K562 (cell line): ENCODE results near the gene ULK3. TPM values are rescaled to one million over a fixed set of nuclear protein-coding genes. Genes with fewer than 3 reads are reported as not detected.

Source experiments
- ATAC-seq: fragments of 200-7000 bp; cut with Tn5 transposase; 3 replicates; pipeline ENCODE4 v1.9.1; 2020; ENCODE audit warnings: moderate library complexity
- BruUV-seq: library from RNA; stranded (reverse); fragments of 400-500 nt; replicated peaks from 2 replicates; lab custom pipeline; 2021; lab: Mats Ljungman, UMichigan
- CTCF ChIA-PET: fragments of 300-600 bp; formaldehyde crosslinking; extraction: SDS; loops from one replicate; lab custom pipeline; 2021; ENCODE audit warnings: low intra/inter-chr PET ratio; lab: Yijun Ruan, JAX
- POLR2A ChIA-PET: fragments of 300-600, 350-650 bp; sonication (Branson Sonifier 250); formaldehyde crosslinking; extraction: SDS; loops from one replicate; lab custom pipeline; 2021; ENCODE audit warnings: antibody characterized with exemption, inconsistent platforms; lab: Yijun Ruan, JAX
- DNase-seq, 4 experiments: peaks; one replicate each; pipeline versions ENCODE4 v3.0.0 to v3.0.0-alpha.2; 2011 to 2018; ENCODE audit warnings: low spot score in 3 of 4, mixed read lengths in 3 of 4; ENCODE audit errors: extremely low read depth in 1 of 4
- FAIRE-seq: peaks from 2 replicates; lab custom pipeline; 2011; peaks lifted over from hg19 to GRCh38; lab: Jason Lieb, UNC
- H2AFZ ChIP-seq: 2 replicates; pipeline ENCODE4 v1.6.0; 2011; ENCODE audit warnings: low read depth, low read length, control low read depth, inconsistent platforms
- H3K27ac ChIP-seq: fragments of 200-600 bp; 3 replicates; pipeline ENCODE4 v1.8.0; 2011; ENCODE audit warnings: low read depth, mild to moderate bottlenecking, control low read depth, inconsistent platforms, low read length, moderate library complexity, mixed read lengths; ENCODE audit errors: extremely low read depth
- H3K27me3 ChIP-seq, 2 experiments: fragments of 300-600 bp in 1 of 2; 2 replicates in 1 of 2; 3 replicates in 1 of 2; pipeline versions ENCODE4 v1.6.0 to v1.8.0; 2011; ENCODE audit warnings: inconsistent platforms in 2 of 2, low read length in 2 of 2, mild to moderate bottlenecking in 1 of 2, mixed read lengths in 1 of 2, moderate library complexity in 1 of 2; ENCODE audit not compliant: control insufficient read depth in 2 of 2, insufficient read depth in 2 of 2
- H3K36me3 ChIP-seq: fragments of 300-600 bp; 3 replicates; pipeline ENCODE4 v1.8.0; 2011; ENCODE audit warnings: mild to moderate bottlenecking, low read length, inconsistent platforms; ENCODE audit not compliant: control insufficient read depth, insufficient read depth
- H3K4me1 ChIP-seq, 2 experiments: fragments of 200-600 bp in 1 of 2; replicated peaks in 1 of 2; 2 replicates in 1 of 2; 3 replicates in 1 of 2; pipeline versions ENCODE4 v1.5.1 to v1.8.0; 2011; ENCODE audit warnings: inconsistent platforms in 2 of 2, low read length in 2 of 2, mild to moderate bottlenecking in 1 of 2, mixed read lengths in 1 of 2, moderate library complexity in 1 of 2; ENCODE audit not compliant: control insufficient read depth in 2 of 2, insufficient read depth in 2 of 2
- H3K4me2 ChIP-seq: 2 replicates; pipeline ENCODE4 v1.6.1; 2011; ENCODE audit warnings: low read length, control low read depth, inconsistent platforms, mixed read lengths; ENCODE audit not compliant: insufficient read depth
- H3K4me3 ChIP-seq: fragments of 200-600 bp; sonication (generic), shearing (Covaris generic); 2 replicates; pipeline ENCODE4 v1.5.1; 2016; ENCODE audit warnings: control low read depth, inconsistent platforms
- H3K79me2 ChIP-seq: fragments of 200-600 bp; 3 replicates; pipeline ENCODE4 v1.8.0; 2011; ENCODE audit warnings: low read length, inconsistent platforms; ENCODE audit not compliant: control insufficient read depth, insufficient read depth
- H3K9ac ChIP-seq, 2 experiments: 2 replicates each; pipeline versions ENCODE4 v1.6.0 to v1.6.1; 2011; ENCODE audit warnings: low read depth in 2 of 2, low read length in 2 of 2, control low read depth in 1 of 2, inconsistent platforms in 1 of 2, mild to moderate bottlenecking in 1 of 2, mixed read lengths in 1 of 2; ENCODE audit not compliant: insufficient read depth in 1 of 2
- H3K9me1 ChIP-seq: one replicate; pipeline ENCODE4 v1.6.0; 2011; ENCODE audit warnings: inconsistent platforms, mild to moderate bottlenecking, low read length, moderate library complexity; ENCODE audit not compliant: control insufficient read depth, insufficient read depth
- H3K9me3 ChIP-seq: replicated peaks from 2 replicates; pipeline ENCODE4 v1.5.1; 2011; ENCODE audit warnings: low read depth, low read length, inconsistent platforms; ENCODE audit not compliant: control insufficient read depth, insufficient read depth
- H4K20me1 ChIP-seq: replicated peaks from 2 replicates; pipeline ENCODE4 v1.6.1; 2011; ENCODE audit warnings: low read length, inconsistent platforms, mixed read lengths; ENCODE audit not compliant: control insufficient read depth, insufficient read depth
- BRD4 ChIP-seq: fragments of 200-600 bp; sonication (generic); IDR thresholded peaks from 2 replicates; pipeline ENCODE4 v1.6.1; 2017; ENCODE audit warnings: inconsistent platforms
- BRD9 ChIP-seq: fragments of 450-650 bp; IDR thresholded peaks from 2 replicates; pipeline ENCODE4 v1.6.1; 2018; ENCODE audit warnings: low read depth; ENCODE audit not compliant: partially characterized antibody
- CREM ChIP-seq: IDR thresholded peaks from 2 replicates; pipeline ENCODE4 v1.6.1; 2014; ENCODE audit warnings: antibody characterized with exemption, low read depth
- FOXJ2 ChIP-seq: fragments of 200-800 bp; sonication (Bioruptor generic); IDR thresholded peaks from 2 replicates; pipeline ENCODE4 v1.6.1; 2016; ENCODE audit warnings: missing genetic modification characterization, missing compliant biosample characterization
- GATA2 ChIP-seq: sonication (generic); formaldehyde crosslinking; IDR thresholded peaks from 2 replicates; pipeline ENCODE4 v1.4.0; 2020; ENCODE audit warnings: mild to moderate bottlenecking, missing genetic modification reagents
- GTF2F1 ChIP-seq: IDR thresholded peaks from 2 replicates; pipeline ENCODE4 v1.6.1; 2011; ENCODE audit warnings: low read depth, low read length, improper control_type of control experiment
- HOXB6 ChIP-seq: fragments of 250-450 bp; sonication (Bioruptor Pico); IDR thresholded peaks from 2 replicates; pipeline ENCODE4 v1.5.1; 2022; ENCODE audit warnings: mild to moderate bottlenecking, borderline replicate concordance
- KLF16 ChIP-seq: IDR thresholded peaks from 2 replicates; pipeline ENCODE4 v1.6.1; 2016; ENCODE audit warnings: antibody characterized with exemption
- MED1 ChIP-seq: sonication (generic); formaldehyde crosslinking; IDR thresholded peaks from 2 replicates; pipeline ENCODE4 v1.8.1; 2023; ENCODE audit warnings: missing genetic modification reagents, borderline replicate concordance
- NFIC ChIP-seq: fragments of 450-650 bp; IDR thresholded peaks from 2 replicates; pipeline ENCODE4 v1.6.1; 2017; ENCODE audit warnings: mild to moderate bottlenecking, inconsistent platforms
- RBM15 ChIP-seq: fragments of 200-400 bp; formaldehyde crosslinking; IDR thresholded peaks from 2 replicates; pipeline ENCODE4 v1.6.1; 2018; ENCODE audit warnings: mild to moderate bottlenecking, low read length, moderate library complexity; ENCODE audit not compliant: insufficient read depth
- SMARCA5 ChIP-seq: fragments of 450-650 bp; IDR thresholded peaks from 2 replicates; pipeline ENCODE4 v1.6.1; 2016
- SPI1 ChIP-seq: IDR thresholded peaks from 2 replicates; pipeline ENCODE4 v1.6.1; 2011; ENCODE audit warnings: low read depth, low read length, control low read depth, borderline replicate concordance
- STAT5A ChIP-seq: IDR thresholded peaks from 2 replicates; pipeline ENCODE4 v1.6.1; 2012; ENCODE audit warnings: low read length, inconsistent platforms, borderline replicate concordance
- STAT5B ChIP-seq: fragments of 250-450 bp; sonication (Bioruptor Pico); IDR thresholded peaks from 2 replicates; pipeline ENCODE4 v1.8.0; 2021; ENCODE audit warnings: mild to moderate bottlenecking, inconsistent platforms
- TAF1 ChIP-seq: IDR thresholded peaks from 2 replicates; pipeline ENCODE4 v1.6.1; 2011; ENCODE audit warnings: mild to moderate bottlenecking, low read length, moderate library complexity; ENCODE audit not compliant: insufficient read depth, control insufficient read depth, severe bottlenecking; ENCODE audit errors: extremely low read depth
- TARDBP ChIP-seq: fragments of 450-650 bp; IDR thresholded peaks from 2 replicates; pipeline ENCODE4 v1.6.1; 2016
- TCF7L2 ChIP-seq: fragments of 150-350 bp; IDR thresholded peaks from 2 replicates; pipeline ENCODE4 v1.6.1; 2016; ENCODE audit warnings: low read depth, mild to moderate bottlenecking, low read length, moderate library complexity
- ZFX ChIP-seq: sonication (generic); formaldehyde crosslinking; IDR thresholded peaks from 2 replicates; pipeline ENCODE4 v1.8.0; 2022; ENCODE audit warnings: mild to moderate bottlenecking, missing genetic modification reagents, moderate library complexity
- ZNF23 ChIP-seq: fragments of 250-450 bp; sonication (Bioruptor Pico); IDR thresholded peaks from 2 replicates; pipeline ENCODE4 v1.4.0; 2020; ENCODE audit warnings: mild to moderate bottlenecking
- ZNF24 ChIP-seq: fragments of 450-650 bp; IDR thresholded peaks from 2 replicates; pipeline ENCODE4 v1.6.1; 2016
- ZNF263 ChIP-seq: sonication (generic); formaldehyde crosslinking; IDR thresholded peaks from 2 replicates; pipeline ENCODE4 v1.8.0; 2022; ENCODE audit warnings: mild to moderate bottlenecking, missing genetic modification reagents, borderline replicate concordance
- ZNF76 ChIP-seq: fragments of 250-450 bp; sonication (Bioruptor Pico); IDR thresholded peaks from 2 replicates; pipeline ENCODE4 v1.4.0; 2020; ENCODE audit warnings: mild to moderate bottlenecking, moderate library complexity, borderline replicate concordance
- WGBS: fragments of 100-300 bp; shearing (Covaris generic); methylation state at CpG from one replicate; pipeline ENCODE4 v1.1.6; 2016; ENCODE audit warnings: low coverage, mixed read lengths; ENCODE audit not compliant: insufficient coverage; ENCODE audit errors: missing lambda C conversion rate; 5-methylcytosine and 5-hydroxymethylcytosine counted together
- in situ Hi-C: fragments of 300-500 bp; cut with MboI; formaldehyde crosslinking; loops from 4 replicates; pipeline ENCODE4 v1.15.0; 2018; ENCODE audit warnings: inconsistent platforms, mixed read lengths
- intact Hi-C: fragments of 100-400 bp; cut with micrococcal nuclease; formaldehyde crosslinking; loops from 2 replicates; pipeline ENCODE4 v1.14.2; 2022
- polyA plus RNA-seq, 8 experiments: library from polyadenylated mRNA; depleted of rRNA in 4 of 8; stranded (reverse) in 5 of 8; unstranded in 3 of 8; fragments of >200 nt; fragmentation: Nextera tagmentation in 2 of 8; fragmentation: Illumina TruSeq in 1 of 8; extraction: Ambion mirVana in 2 of 8; extraction: Trizol in 1 of 8; gene quantifications; 2 replicates each; pipeline versions ENCODE4 v1.2.1 to v1.2.3, GENCODE V29; 2011 to 2014; ENCODE audit warnings: inconsistent platforms in 1 of 8, missing spikeins in 1 of 8
- total RNA-seq, 7 experiments: library from RNA; depleted of rRNA in 6 of 7; stranded (reverse); fragments of >200 nt in 6 of 7; fragmentation: Illumina TruSeq in 2 of 7; extraction: Trizol in 2 of 7; gene quantifications; 2 replicates each; pipeline versions ENCODE4 v1.2.1 to v1.2.3, GENCODE V29; 2011 to 2021; ENCODE audit warnings: low replicate concordance in 1 of 7
- TF ChIP-seq, protein P1 (sequence below): sonication (generic); formaldehyde crosslinking; IDR thresholded peaks from 2 replicates; pipeline ENCODE4 v1.8.0; 2022; ENCODE audit warnings: missing genetic modification reagents, mild to moderate bottlenecking, moderate library complexity, borderline replicate concordance

ULK3 gene
- total and polyA plus RNA-seq, 9 of the 15 experiments (the other 6 are each of a cell fraction or from before 2014, with no cell fraction given) = 0.68 to 68.0 (median 34.9) TPM

DNA sequence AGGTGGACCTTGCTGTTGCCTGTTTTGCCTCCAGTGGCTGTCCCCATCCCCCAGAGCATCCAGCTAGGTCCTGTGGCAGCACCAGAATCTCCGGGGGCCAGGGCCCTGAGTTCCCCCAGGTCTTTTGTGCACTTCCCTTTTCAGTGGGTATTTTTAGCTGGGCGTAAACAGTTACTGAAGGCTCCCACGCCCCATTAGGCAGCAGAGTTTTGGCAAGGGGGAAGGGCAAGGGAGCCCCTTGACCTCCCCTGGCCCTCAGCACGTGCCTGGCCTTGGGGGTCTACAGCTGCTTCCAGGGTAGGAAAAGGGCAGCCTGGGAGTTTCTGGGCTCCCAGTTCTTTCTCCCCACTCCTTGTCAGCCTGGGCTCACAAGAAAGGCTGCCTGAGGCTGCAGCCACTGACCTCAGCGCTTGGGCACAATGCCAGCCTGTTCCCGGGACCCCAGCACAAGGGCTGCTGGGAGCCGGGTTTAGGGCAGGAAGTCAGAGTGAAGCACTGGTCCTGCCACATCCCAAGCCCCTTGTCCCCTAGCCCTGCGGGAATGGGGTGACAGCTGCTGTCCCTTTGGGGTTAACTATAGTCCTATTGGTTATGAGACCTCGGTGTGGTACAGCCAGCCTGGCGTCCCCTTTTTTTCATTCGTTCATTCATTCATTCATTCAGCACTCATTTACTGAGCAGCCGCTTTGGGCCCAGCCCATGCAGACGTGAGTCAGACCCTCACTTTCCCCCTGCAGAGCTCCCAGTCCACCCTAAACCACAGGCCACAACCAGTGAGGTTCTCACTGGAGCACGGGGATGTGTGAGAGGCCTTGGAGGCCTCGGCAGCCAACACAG lies 52.7 kb downstream of the ULK3 start:
- no peak overlapping the region for H3K27ac ChIP-seq
- no peak overlapping the region for H3K4me2 ChIP-seq
- H2AFZ ChIP-seq = no peak overlapping the region
- H3K4me1 ChIP-seq = peaks cover 27 to 51% of the 10 kb centered on the region in 2 experiments
- no TSS peak for BruUV-seq
- no peak for DNase-seq
- peak overlapping the region in 1 of 2 experiments; percentile 83; a peak in 2 of 4 replicates for H3K9ac ChIP-seq
- peaks cover 77% of the 10 kb centered on the region for H3K79me2 ChIP-seq
- 58% methylated on average over 15 of the region's 15 CpGs for WGBS
- H3K9me1 ChIP-seq = no peaks in the 10 kb centered on the region
- H3K4me3 ChIP-seq = no peak overlapping the region
- peaks cover 37% of the 10 kb centered on the region for H4K20me1 ChIP-seq
- peaks cover 74% of the 10 kb centered on the region; the same call in 2 of the 3 replicates for H3K36me3 ChIP-seq
- in situ Hi-C loops = no loop called here
- peak; percentile 80; the same call in 1 of the 2 replicates for TF ChIP-seq ZNF24
- TF ChIP-seq TCF7L2 = no peak
- TF ChIP-seq RBM15 = no peak
- no peak for TF ChIP-seq ZNF23 (CRISPR knock-in tag)
- TF ChIP-seq MED1 (CRISPR knock-in tag) = no peak
- no peak for TF ChIP-seq BRD9
- TF ChIP-seq SPI1 = peak; percentile 50; the same call in 1 of the 2 replicates
- no peak for TF ChIP-seq BRD4
- TF ChIP-seq CREM = no peak
- TF ChIP-seq ZNF263 (CRISPR knock-in tag) = peak; percentile 53
- no peak for TF ChIP-seq GTF2F1
- TF ChIP-seq GATA2 (CRISPR knock-in tag) = no peak
- TF ChIP-seq HOXB6 (CRISPR knock-in tag) = no peak
- TF ChIP-seq STAT5A = no peak
- peak; percentile 50; the same call in 1 of the 2 replicates for TF ChIP-seq ZFX (CRISPR knock-in tag)
- no peak for TF ChIP-seq ZNF76 (CRISPR knock-in tag)
- TF ChIP-seq TAF1 = no peak
- TF ChIP-seq, protein P1, sequence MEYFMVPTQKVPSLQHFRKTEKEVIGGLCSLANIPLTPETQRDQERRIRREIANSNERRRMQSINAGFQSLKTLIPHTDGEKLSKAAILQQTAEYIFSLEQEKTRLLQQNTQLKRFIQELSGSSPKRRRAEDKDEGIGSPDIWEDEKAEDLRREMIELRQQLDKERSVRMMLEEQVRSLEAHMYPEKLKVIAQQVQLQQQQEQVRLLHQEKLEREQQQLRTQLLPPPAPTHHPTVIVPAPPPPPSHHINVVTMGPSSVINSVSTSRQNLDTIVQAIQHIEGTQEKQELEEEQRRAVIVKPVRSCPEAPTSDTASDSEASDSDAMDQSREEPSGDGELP = no peak
- no peak for TF ChIP-seq FOXJ2 (tag)
- TF ChIP-seq NFIC = peak; percentile 47
- no peak for TF ChIP-seq SMARCA5
- TF ChIP-seq TARDBP = no peak
- TF ChIP-seq STAT5B (CRISPR knock-in tag) = no peak
- no peak for TF ChIP-seq KLF16
- H3K27me3 ChIP-seq = no peaks in the 10 kb centered on the region
- ChIA-PET POLR2A (interaction anchor here (0.6 to 0.7 kb wide), 4 partner anchors 12 to 280 kb away, joined by 3 to 4 read pairs (median 3); no protein-coding TSS in a partner anchor), CTCF (no interaction called here)
- intact Hi-C loops = no loop called here
- ATAC-seq = no peak
- no peak for FAIRE-seq
- no peaks in the 10 kb centered on the region for H3K9me3 ChIP-seq
